GM12878 (cell line): ENCODE measurements around the gene AMOTL1. TPM values are rescaled to one million over a fixed set of nuclear protein-coding genes. Genes with fewer than 3 reads are reported as not detected.

Experiments used
- ATAC-seq: fragments of 200-7000 bp; cut with Tn5 transposase; 3 replicates; pipeline ENCODE4 v1.9.1; 2020; ENCODE audit warnings: mild to moderate bottlenecking, moderate library complexity
- BruUV-seq: library from RNA; stranded (reverse); fragments of 400-500 nt; replicated peaks from 2 replicates; lab custom pipeline; 2021; lab: Mats Ljungman, UMichigan
- CTCF ChIA-PET: fragments of 300-600 bp; sonication (Branson Sonifier 250); formaldehyde crosslinking; extraction: SDS; loops from one replicate; lab custom pipeline; 2021; ENCODE audit warnings: inconsistent platforms; lab: Yijun Ruan, JAX
- POLR2A ChIA-PET: fragments of 350-600 bp; formaldehyde crosslinking; extraction: SDS; loops from one replicate; lab custom pipeline; 2021; ENCODE audit warnings: inconsistent platforms; lab: Charles Lee
- RAD21 ChIA-PET: fragments of 300-600 bp; sonication (Branson Sonifier 250); formaldehyde crosslinking; loops from one replicate; lab custom pipeline; 2023; ENCODE audit warnings: antibody characterized with exemption; ENCODE audit not compliant: unreplicated experiment; lab: Charles Lee
- SMC1A ChIA-PET: fragments of 300-600 bp; sonication (Branson Sonifier 250); formaldehyde crosslinking; loops from one replicate; lab custom pipeline; 2023; ENCODE audit not compliant: unreplicated experiment, uncharacterized antibody; lab: Charles Lee
- DNase-seq: peaks from one replicate; pipeline ENCODE4 v3.0.0-alpha.2; 2011; ENCODE audit warnings: low read depth, low spot score
- FAIRE-seq: peaks from 3 replicates; lab custom pipeline; 2011; peaks lifted over from hg19 to GRCh38; lab: Jason Lieb, UNC
- H2AFZ ChIP-seq: 2 replicates; pipeline ENCODE4 v1.6.0; 2011; ENCODE audit warnings: low read depth, low read length, control low read depth; ENCODE audit not compliant: control insufficient read depth
- H3K27ac ChIP-seq: 2 replicates; pipeline ENCODE4 v1.5.1; 2011; ENCODE audit warnings: control low read depth; ENCODE audit not compliant: control insufficient read depth, insufficient read depth
- H3K27me3 ChIP-seq, 2 experiments: replicated peaks in 1 of 2; 2 replicates each; pipeline versions ENCODE4 v1.6.0 to v1.6.1; 2011; ENCODE audit warnings: low read length in 1 of 2; ENCODE audit not compliant: control insufficient read depth in 2 of 2, insufficient read depth in 2 of 2
- H3K36me3 ChIP-seq, 2 experiments: 2 replicates each; pipeline ENCODE4 v1.5.1; 2011; ENCODE audit warnings: low read length in 1 of 2; ENCODE audit not compliant: control insufficient read depth in 2 of 2, insufficient read depth in 2 of 2
- H3K4me1 ChIP-seq: 2 replicates; pipeline ENCODE4 v1.6.1; 2011; ENCODE audit warnings: mild to moderate bottlenecking, low read length, moderate library complexity, mixed read lengths; ENCODE audit not compliant: control insufficient read depth, insufficient read depth
- H3K4me2 ChIP-seq: 2 replicates; pipeline ENCODE4 v1.6.0; 2011; ENCODE audit warnings: control low read depth; ENCODE audit not compliant: control insufficient read depth, insufficient read depth
- H3K4me3 ChIP-seq: fragments of 200-600 bp; sonication (generic); 2 replicates; pipeline ENCODE4 v1.5.1; 2016
- H3K79me2 ChIP-seq: 2 replicates; pipeline ENCODE4 v1.6.0; 2011; ENCODE audit warnings: low read length; ENCODE audit not compliant: control insufficient read depth, insufficient read depth
- H3K9ac ChIP-seq: 2 replicates; pipeline ENCODE4 v1.8.0; 2011; ENCODE audit warnings: low read length, control low read depth, mixed read lengths; ENCODE audit not compliant: control insufficient read depth, insufficient read depth
- H3K9me3 ChIP-seq: replicated peaks from 3 replicates; pipeline ENCODE4 v1.5.1; 2011; ENCODE audit warnings: mild to moderate bottlenecking, low read length; ENCODE audit not compliant: control insufficient read depth, insufficient read depth
- H4K20me1 ChIP-seq: 2 replicates; pipeline ENCODE4 v1.6.0; 2011; ENCODE audit not compliant: control insufficient read depth, insufficient read depth
- ATF3 ChIP-seq: IDR thresholded peaks from 2 replicates; pipeline ENCODE4 v1.6.1; 2011; ENCODE audit warnings: low read depth, mild to moderate bottlenecking, low read length, moderate library complexity, borderline replicate concordance; ENCODE audit errors: extremely low read depth
- BMI1 ChIP-seq: fragments of 450-650 bp; IDR thresholded peaks from 2 replicates; pipeline ENCODE4 v1.6.1; 2016; ENCODE audit warnings: mild to moderate bottlenecking, moderate library complexity, borderline replicate concordance
- CHD1 ChIP-seq: IDR thresholded peaks from 2 replicates; pipeline ENCODE4 v1.6.1; 2012; ENCODE audit warnings: low read depth, low read length, improper control_type of control experiment
- ESRRA ChIP-seq: IDR thresholded peaks from 2 replicates; pipeline ENCODE4 v1.6.1; 2012; ENCODE audit warnings: mild to moderate bottlenecking, low read length, improper control_type of control experiment
- FOXM1 ChIP-seq: IDR thresholded peaks from 2 replicates; pipeline ENCODE4 v1.6.1; 2012; ENCODE audit warnings: low read depth, mild to moderate bottlenecking, inconsistent platforms, low read length, moderate library complexity
- HDAC2 ChIP-seq: fragments of 200-600 bp; sonication (generic); IDR thresholded peaks from 2 replicates; pipeline ENCODE4 v1.6.1; 2017
- IKZF2 ChIP-seq, 2 experiments: fragments of 450-650 bp; IDR thresholded peaks; 2 replicates each; pipeline ENCODE4 v1.6.1; 2017; ENCODE audit warnings: mild to moderate bottlenecking in 2 of 2, moderate library complexity in 2 of 2
- LARP7 ChIP-seq: fragments of 450-650 bp; IDR thresholded peaks from 2 replicates; pipeline ENCODE4 v1.6.1; 2017; ENCODE audit warnings: mild to moderate bottlenecking
- NFIC ChIP-seq: IDR thresholded peaks from 2 replicates; pipeline ENCODE4 v1.6.1; 2012; ENCODE audit warnings: low read depth, mild to moderate bottlenecking, inconsistent platforms, low read length, moderate library complexity
- PAX5 ChIP-seq: IDR thresholded peaks from 2 replicates; pipeline ENCODE4 v1.6.1; 2011; ENCODE audit warnings: low read depth, low read length, borderline replicate concordance
- TCF12 ChIP-seq: IDR thresholded peaks from 2 replicates; pipeline ENCODE4 v1.6.1; 2011; ENCODE audit warnings: low read depth, mild to moderate bottlenecking, low read length
- TCF3 ChIP-seq: IDR thresholded peaks from 2 replicates; pipeline ENCODE4 v1.6.1; 2012; ENCODE audit warnings: low read depth, mild to moderate bottlenecking, low read length, borderline replicate concordance; ENCODE audit not compliant: insufficient read depth
- USF1 ChIP-seq: IDR thresholded peaks from 2 replicates; pipeline ENCODE4 v1.6.1; 2011; ENCODE audit warnings: borderline replicate concordance, low read depth, mild to moderate bottlenecking, moderate library complexity, mixed read lengths, low read length; ENCODE audit not compliant: insufficient read depth; ENCODE audit errors: extremely low read length
- USF2 ChIP-seq: IDR thresholded peaks from 2 replicates; pipeline ENCODE4 v1.6.1; 2011; ENCODE audit warnings: low read depth, low read length, improper control_type of control experiment, borderline replicate concordance
- ZNF384 ChIP-seq: IDR thresholded peaks from 2 replicates; pipeline ENCODE4 v1.6.1; 2012; ENCODE audit warnings: low read depth, mild to moderate bottlenecking, low read length, improper control_type of control experiment, borderline replicate concordance
- WGBS: methylation state at CpG from one replicate; pipeline ENCODE4 v1.1.6; 2016; ENCODE audit warnings: low lambda C conversion rate; ENCODE audit not compliant: insufficient replicate concordance, insufficient coverage; ENCODE audit errors: missing lambda C conversion rate; 5-methylcytosine and 5-hydroxymethylcytosine counted together
- in situ Hi-C: fragments of 300-500 bp; cut with MboI; formaldehyde crosslinking; loops from 9 replicates; pipeline ENCODE4 v1.14.3; 2018; ENCODE audit warnings: mixed read lengths
- intact Hi-C: fragments of 100-400 bp; cut with micrococcal nuclease; formaldehyde crosslinking; loops from one replicate; pipeline ENCODE4 v1.14.2; 2022; ENCODE audit not compliant: unreplicated experiment
- polyA plus RNA-seq, 11 experiments: library from polyadenylated mRNA; depleted of rRNA in 4 of 11; unstranded in 6 of 11; stranded (reverse) in 5 of 11; fragments of >200 nt; fragmentation: Nextera tagmentation in 4 of 11; fragmentation: Illumina TruSeq in 1 of 11; extraction: Ambion mirVana in 4 of 11; extraction: Trizol in 1 of 11; gene quantifications; 1 replicate in 1 of 11; 2 replicates in 10 of 11; pipeline versions ENCODE4 v1.2.1 to v1.2.3, GENCODE V29; 2011 to 2016; ENCODE audit warnings: inconsistent platforms in 2 of 11, missing spikeins in 2 of 11, low read depth in 1 of 11
- total RNA-seq, 4 experiments: library from RNA; depleted of rRNA in 3 of 4; stranded (reverse); fragments of >200 nt in 3 of 4; fragmentation: Illumina TruSeq in 1 of 4; extraction: Trizol in 1 of 4; gene quantifications; 2 replicates each; pipeline versions ENCODE4 v1.2.1 to v1.2.3, GENCODE V29; 2013 to 2021

AMOTL1 gene
- total and polyA plus RNA-seq, 10 of the 15 experiments (the other 5 are each of a cell fraction or from before 2014, with no cell fraction given): under 0.01 to 0.41 (median 0.01) TPM; not detected in 7

- no peak overlapping the region for H3K9ac ChIP-seq
- CTCF ChIA-PET: no interaction called here
- BruUV-seq: no TSS peak
- H3K27ac ChIP-seq: no peak overlapping the region
- H3K4me3 ChIP-seq: no peak overlapping the region
- TF ChIP-seq LARP7 (no peak), USF1 (no peak), CHD1 (no peak), TCF3 (no peak)
- no peaks in the 10 kb centered on the region for H3K4me1 ChIP-seq
- no peaks in the 10 kb centered on the region for H3K9me3 ChIP-seq
- no peaks in the 10 kb centered on the region for H3K79me2 ChIP-seq
- WGBS: 7% methylated on average over 5 of the region's 5 CpGs
- RAD21 ChIA-PET: no interaction called here
- H3K36me3 ChIP-seq: no peaks in the 10 kb centered on the region
- POLR2A ChIA-PET: no interaction called here
- peaks cover 0 to 2% of the 10 kb centered on the region in 2 experiments; a peak in 1 of 4 replicates for H3K27me3 ChIP-seq
- H4K20me1 ChIP-seq: no peaks in the 10 kb centered on the region
- no peak overlapping the region for H3K4me2 ChIP-seq
- intact Hi-C loops: no loop called here
- H2AFZ ChIP-seq: no peak overlapping the region
- FAIRE-seq (no peak), DNase-seq (no peak), ATAC-seq (no peak)
- in situ Hi-C loops: no loop called here
- SMC1A ChIA-PET: interaction anchor here (1.0 kb wide), 1 partner anchor 215 kb away, joined by 3 read pairs; no protein-coding TSS in a partner anchor
These were observed 62.8 kb downstream of the AMOTL1 start for GRCh38 chr11:94830722-94831510.

DNA sequence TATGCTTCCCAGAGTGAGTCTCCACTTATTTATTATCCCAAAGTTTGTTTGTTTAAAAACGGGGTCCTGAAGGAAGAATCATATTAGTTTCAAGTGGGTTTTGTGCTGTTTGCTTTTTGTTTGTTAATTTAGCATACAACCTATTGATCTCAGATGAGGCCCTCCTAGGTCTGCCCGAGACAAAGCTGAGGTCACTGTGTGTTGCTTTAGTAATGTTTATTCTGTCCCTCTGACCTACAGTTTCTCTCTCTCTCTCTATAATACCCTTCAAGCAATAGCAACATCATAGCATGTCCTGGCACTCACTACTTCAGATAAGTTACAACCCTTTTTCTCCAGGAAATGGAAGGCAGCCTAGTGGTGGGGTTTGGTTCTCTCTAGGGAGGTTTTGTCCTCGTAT lies 63.4 kb downstream of the AMOTL1 start:
- SMC1A ChIA-PET: no interaction called here
- POLR2A ChIA-PET: no interaction called here
- H3K4me1 ChIP-seq: no peaks in the 10 kb centered on the region
- H2AFZ ChIP-seq: no peak overlapping the region
- in situ Hi-C loops (no loop called here), intact Hi-C loops (no loop called here)
- no peak for ATAC-seq
- H3K36me3 ChIP-seq: no peaks in the 10 kb centered on the region
- H3K4me2 ChIP-seq: no peak overlapping the region
- H3K27ac ChIP-seq: no peak overlapping the region
- RAD21 ChIA-PET: no interaction called here
- no peak overlapping the region for H3K4me3 ChIP-seq
- no TSS peak for BruUV-seq
- H3K9me3 ChIP-seq: no peaks in the 10 kb centered on the region
- H3K9ac ChIP-seq: no peak overlapping the region
- CTCF ChIA-PET: no interaction called here
- no peak for DNase-seq
- no peaks in the 10 kb centered on the region for H4K20me1 ChIP-seq
- H3K79me2 ChIP-seq: no peaks in the 10 kb centered on the region
- no peak for FAIRE-seq
- H3K27me3 ChIP-seq: peaks cover 0 to 2% of the 10 kb centered on the region in 2 experiments; a peak in 2 of 4 replicates
- 7% methylated on average over 3 of the region's 3 CpGs for WGBS
- TF ChIP-seq PAX5: no peak
- no peak for TF ChIP-seq USF2
- no peak for TF ChIP-seq TCF12
- TF ChIP-seq IKZF2 (IDR thresholded peaks at IDR 0.05): no peak
- no peak for TF ChIP-seq ATF3
- TF ChIP-seq BMI1: no peak
- no peak for TF ChIP-seq ESRRA
- no peak for TF ChIP-seq NFIC
- no peak for TF ChIP-seq HDAC2
- TF ChIP-seq ZNF384: no peak
- TF ChIP-seq CHD1: no peak
- TF ChIP-seq FOXM1: no peak
